ENCODE data around the gene ATAD1.
"Not testable (repeated sequence)": the region's sequence is repeated elsewhere in the genome, so short reads cannot be mapped to it uniquely, and the experiment has no call there.

ATAD1 gene

DNA sequence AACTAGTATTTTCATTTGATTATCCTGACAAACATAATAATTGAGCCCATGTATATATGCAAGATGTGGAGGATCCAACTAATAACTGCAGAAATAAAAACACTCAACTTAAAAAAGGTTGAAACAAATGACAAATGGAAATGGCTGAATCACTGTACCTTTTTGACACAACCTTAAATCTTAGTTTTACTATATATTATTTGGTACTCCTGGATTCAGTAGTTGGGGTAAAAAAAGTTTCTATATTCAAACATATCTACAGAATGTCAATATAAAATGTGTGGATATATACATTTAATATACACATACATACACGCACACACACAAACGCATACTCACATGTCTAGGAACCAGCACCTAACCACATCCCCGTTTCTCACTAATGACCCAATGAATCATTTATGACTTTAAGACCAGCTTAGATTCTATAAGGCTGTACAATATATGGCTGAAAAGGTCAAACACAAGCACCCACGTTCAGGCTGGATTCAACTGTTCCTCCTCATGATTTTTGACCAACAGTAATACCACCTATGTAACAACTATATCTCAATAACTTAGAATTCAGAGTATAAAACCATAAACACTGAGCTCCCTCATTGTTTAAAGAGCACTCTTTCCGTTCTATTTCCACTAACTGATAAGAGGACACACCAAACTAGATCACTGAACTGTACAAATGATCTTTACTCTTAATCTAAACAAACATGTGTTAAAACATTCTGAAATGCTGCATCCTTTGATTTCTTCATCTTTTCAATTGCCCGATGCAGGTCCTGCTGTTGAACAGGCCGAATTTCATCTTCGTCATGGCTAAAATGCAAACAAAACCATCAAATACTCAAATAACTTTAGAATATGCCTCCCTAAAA is 63.8 kb downstream of the ATAD1 start:
- DNase-seq (ENCODE audit: low read depth), result no peak

DNA sequence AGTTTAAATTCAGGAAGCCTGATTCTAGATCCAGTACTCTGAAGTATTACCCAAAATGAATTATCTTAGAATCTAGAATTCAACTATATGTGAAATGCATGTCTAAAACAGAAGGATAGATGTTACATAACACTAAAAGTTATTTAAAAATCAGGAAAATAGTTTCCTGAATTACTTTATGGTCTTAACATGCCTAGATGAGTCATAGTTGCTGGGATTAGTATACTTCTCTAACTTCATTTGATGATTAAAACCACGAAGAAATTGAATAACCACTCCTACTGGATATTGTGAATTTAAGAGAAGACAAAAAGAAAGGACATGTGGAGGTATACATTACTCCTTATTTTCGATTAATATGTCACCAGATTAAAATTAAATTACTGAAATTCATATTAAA is 65.5 kb downstream of the ATAD1 start:
- no peak for DNase-seq (ENCODE audit: low read depth)

DNA sequence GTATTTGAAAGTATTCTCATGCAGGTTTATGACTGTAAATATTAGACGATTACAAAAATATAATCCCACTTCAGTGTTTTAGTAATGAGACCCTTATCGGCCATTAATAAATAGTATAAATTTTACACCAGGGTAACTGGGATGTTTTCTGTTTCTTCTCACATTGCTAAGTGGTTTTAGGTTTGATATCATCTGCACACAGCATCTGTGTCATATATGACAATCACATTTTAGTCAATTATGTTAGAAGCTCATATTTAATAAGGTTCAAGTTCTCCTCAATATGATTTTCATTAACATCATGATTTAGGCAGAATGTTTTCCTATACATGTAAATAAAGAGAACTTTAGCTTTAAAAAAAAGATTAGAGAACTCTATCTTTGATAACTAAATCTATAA is 66.8 kb downstream of the ATAD1 start:
- DNase-seq (ENCODE audit: low read depth), result no peak

DNA sequence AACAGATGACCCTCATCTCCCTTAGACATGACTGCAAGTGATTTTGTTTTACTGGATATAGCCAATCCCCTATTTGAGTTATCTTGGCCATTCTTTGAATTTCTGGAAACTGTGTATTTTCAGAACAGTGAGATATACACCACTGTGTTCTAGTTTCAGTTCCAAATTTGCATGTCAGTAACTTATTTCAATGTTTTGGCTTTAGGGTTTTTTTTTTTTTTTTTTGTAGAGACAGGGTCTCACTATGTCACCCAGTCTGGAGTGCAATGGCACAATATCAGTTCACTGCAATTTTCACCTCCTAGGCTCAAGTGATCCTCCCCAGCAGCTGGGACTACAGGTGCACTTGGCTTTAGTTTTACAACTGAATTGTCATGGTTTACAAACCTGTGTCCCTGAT is 67.2 kb downstream of the ATAD1 start:
- no peak for DNase-seq (ENCODE audit: low read depth)

DNA sequence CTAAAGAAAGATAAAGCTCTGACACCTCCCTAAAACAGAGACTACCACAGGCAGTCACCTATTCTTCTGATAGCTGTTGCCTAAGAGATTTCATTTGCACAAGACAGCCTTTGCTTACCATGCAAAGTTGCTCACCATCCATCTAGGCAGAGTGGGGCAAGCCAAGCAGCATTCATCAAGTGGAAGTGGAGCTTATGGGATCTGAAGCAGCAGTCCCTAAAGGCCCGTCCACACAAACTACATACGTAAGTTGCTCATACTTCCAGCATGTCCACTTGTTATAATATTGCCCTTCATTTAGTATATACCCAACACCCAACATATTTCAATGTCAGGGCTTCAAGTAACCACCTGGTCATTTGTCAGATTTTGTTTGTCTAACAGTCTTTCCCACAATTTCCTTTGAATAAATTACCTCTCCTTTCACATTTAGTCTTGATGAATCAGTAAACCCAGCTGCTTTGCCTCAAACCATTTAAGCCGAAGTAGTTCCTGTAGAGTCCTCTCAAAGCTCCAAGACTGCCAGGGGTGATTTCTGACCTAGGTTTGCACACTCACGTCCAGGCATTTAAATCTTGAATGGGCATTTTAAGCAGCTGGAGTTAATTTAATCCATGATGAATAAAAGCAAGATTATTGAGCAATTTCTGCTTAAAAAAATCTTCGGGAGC is 67.9 kb downstream of the ATAD1 start:
- no peak for DNase-seq (ENCODE audit: low read depth)

DNA sequence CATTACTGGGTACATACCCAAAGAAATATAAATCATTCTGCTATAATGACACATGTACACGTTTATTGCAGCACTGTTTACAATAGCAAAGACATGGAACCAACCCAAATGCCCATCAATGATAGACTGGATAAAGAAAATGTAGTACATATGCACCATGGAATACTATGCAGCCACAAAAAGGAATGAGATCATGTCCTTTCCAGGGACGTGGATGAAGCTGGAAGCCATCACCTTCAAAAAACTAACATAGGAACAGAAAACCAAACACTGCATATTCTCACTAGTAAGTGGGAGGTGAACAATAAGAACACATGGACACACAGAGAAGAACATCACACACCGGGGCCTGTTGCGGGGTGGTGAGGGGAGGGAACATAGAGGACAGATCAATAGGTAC is 69.8 kb downstream of the ATAD1 start:
- DNase-seq (ENCODE audit: low read depth), result not testable (repeated sequence)

DNA sequence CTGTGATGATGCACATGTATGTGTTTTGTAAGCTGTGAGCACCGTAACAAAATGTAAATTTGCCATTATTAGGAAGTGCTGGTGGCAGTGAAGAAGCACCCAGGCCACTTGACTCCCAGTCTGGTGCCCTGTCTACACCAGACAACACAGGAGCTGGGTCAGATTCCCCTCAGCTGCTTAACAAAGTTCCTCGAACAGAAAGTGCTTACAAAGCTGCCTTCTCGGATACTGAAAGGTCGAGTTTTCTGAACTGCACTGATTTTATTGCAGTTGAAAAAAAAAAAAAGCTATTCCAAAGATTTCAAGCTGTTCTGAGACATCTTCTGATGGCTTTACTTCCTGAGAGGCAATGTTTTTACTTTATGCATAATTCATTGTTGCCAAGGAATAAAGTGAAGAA is 71.1 kb downstream of the ATAD1 start:
- DNase-seq (ENCODE audit: low read depth), result no peak

DNA sequence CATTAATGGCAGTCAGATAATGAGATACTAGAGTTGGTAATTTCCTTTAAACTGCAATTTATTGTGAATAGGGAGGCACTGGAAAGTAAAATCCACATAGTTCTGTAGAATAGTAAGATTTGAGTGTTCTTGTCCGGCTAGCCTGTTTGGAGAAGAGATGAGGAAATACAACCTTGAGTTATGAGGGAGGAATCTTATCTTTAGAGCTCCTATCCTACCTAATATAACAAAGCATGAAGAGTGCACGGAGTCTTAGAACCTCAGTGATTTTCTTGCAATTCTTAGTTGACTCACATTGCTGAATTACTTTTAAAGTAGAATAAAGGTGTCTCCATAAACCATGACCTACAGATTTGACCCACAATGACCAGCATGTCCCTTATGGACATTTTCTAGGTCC is 73.4 kb downstream of the ATAD1 start:
- DNase-seq (ENCODE audit: low read depth), result no peak

DNA sequence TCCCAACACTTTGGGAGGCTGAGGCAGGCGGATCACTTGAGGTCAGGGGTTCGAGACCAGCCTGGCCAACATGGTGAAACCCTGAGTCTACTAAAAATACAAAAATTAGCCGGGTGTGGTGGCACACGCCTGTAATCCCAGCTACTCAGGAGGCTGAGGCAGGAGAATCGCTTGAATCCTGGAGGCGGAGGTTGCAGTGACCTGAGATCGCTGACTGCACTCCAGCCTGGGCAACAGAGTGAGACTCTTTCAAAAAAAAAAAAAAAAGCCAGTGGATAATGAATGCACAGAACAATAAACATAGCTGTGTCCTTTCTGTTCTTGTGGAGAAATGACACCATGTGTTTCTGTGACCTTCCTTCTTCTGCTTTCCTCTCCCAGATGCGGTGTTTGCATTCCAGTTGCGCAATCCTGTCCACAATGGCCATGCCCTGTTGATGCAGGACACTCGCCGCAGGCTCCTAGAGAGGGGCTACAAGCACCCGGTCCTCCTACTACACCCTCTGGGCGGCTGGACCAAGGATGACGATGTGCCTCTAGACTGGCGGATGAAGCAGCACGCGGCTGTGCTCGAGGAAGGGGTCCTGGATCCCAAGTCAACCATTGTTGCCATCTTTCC is 74.9 kb downstream of the ATAD1 start:
- DNase-seq (ENCODE audit: low read depth), result not testable (repeated sequence)

DNA sequence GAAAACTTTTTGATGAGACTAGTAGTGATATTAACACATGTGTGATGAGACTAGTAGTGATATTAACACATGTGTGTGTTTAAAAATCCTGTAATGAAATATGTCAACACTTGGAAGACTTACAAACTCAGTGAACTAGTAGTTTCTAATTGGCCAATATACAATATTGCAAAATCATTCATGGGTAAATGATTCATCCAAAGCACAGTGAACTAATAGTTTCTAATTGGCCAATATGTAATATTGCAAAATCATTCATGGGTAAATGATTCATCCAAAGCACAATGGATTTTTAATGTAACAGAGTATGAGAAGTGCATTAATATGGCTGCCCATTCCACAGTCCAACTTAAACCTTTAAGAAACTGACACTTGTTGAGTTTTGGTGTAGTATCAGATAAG is 77.8 kb downstream of the ATAD1 start:
- DNase-seq (ENCODE audit: low read depth), result no peak

DNA sequence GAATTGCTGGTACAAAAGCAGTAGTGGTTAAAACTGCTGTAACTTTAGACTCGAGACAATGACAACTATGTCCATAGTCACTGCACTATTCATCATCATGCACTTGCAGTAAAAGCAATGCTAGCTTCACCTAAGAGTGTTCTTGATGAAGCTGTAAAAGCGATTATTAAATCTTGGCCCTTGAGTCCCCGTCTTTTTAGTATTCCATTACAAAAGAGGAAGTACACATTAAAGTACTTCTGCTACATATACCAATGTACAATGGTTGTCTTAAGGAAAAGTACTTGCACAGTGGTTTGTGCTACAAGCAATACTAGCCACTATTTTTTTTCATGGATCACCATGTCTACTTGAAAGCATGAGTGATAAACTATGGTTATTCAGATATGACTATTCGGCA is 78.3 kb downstream of the ATAD1 start:
- no peak for DNase-seq (ENCODE audit: low read depth)

DNA sequence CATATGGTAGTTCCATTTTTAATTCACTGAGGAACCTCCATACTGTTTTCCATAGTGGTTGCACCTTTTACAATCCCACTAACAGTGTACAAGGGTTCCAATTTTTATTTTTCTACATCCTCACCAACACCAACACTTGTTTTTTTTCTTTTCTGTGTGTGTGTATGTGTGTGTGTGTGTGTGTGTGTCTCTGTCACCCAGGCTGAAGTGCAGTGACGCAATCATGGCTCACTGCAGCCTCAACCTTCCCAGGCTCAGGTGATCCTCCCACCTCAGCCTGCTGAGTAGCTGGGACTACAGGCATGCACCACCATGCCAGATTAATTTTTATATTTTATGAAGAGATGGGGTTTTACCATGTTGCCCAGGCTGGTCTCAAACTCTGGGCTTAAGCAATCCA is 79.8 kb downstream of the ATAD1 start:
- not testable (repeated sequence) for DNase-seq (ENCODE audit: low read depth)

DNA sequence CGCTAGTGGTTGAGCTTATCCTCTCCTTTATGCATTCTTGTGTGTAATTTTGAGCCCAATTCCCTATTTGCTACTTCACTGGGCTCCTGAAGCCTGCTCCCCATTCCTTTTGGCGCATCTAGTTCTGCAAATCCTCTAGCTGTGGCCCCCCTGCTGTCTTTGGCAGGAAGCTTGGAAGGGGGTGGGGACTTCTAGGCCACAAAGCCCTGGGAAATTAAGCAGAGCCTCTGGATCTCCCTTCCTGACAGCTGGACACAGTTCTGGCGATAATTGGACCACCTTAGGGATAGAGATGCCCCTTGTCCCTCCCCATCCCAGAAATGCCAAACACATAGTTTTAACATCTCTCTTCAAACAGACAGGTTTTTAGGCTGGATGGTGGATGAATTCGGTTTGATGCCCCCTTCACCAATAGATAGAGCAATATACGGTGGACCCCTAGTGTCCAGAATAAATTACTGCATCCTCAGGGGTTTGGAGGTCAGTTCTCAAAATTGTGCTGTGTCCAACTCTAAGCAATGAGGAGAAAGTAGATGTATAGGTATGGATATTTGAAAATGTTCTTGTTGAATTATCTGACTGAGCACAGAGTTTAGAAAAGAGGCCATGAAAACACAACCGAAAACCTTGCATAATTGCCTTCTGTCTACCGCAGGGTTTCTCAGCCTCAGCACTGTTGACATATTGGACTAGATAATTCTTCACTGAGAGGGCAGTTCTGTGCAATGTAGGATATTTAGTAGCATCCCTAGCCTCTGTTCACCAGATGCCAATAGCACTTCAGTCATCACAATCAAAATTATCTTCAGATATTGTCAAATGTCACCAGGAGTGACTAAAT is 82.8 kb downstream of the ATAD1 start:
- DNase-seq (ENCODE audit: low read depth), result no peak

DNA sequence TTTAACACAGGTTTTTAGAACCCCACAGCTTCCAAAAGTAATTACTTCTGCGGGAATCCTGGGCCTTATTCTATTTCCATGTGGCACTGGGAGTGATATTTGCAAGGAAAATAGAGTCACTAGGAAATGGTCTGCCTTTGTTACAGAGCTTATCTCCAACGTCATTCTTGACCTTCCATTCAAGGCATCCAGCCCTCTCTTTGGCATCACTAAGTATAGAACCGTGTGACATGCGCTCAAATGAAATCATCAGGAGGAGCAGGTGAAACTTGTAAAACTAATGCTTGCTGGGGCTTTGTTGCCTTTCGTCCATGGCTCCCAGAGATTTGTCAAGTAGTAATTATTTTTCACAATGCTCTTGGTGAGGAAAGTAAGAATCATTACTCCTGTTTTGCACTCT is 84.9 kb downstream of the ATAD1 start:
- no peak for DNase-seq (ENCODE audit: low read depth)

DNA sequence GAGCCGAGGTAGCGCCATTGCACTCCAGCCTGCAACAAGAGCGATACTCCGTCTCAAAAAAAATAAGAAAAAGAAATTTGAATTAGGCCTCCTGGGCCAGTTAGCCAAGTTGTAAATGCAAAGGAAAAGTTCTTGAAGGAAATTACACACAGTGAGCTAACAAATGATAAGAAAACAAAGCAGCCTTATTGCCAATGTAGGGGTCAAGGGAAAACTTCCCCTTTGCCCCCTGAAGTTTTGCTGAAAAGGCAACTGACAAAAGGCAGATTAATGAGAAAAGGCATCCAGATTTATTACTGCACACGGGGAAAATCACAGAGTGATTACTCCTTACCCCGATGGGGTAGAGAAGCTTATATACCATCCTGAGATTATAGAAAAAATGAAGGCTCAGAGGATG is 88.1 kb downstream of the ATAD1 start:
- DNase-seq (ENCODE audit: low read depth), result no peak

DNA sequence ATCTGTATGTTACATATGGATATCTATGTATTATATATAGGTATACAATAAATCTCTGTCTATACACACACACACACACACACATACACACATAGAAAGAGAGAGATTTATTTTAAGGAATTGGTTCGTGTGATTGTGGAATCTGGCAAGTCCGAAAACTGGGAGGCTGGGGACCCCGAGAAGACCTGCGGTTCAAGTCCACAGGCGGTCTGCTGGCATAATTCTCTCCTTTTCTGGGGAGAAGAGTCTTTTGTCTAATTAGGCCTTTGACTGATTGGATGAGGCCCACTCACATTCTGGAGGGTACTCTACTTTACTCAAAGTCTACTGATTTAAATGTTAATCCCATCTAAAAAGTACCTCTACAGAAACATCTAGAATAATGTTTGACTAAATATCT is 93.2 kb downstream of the ATAD1 start:
- no peak for DNase-seq (ENCODE audit: low read depth)

DNA sequence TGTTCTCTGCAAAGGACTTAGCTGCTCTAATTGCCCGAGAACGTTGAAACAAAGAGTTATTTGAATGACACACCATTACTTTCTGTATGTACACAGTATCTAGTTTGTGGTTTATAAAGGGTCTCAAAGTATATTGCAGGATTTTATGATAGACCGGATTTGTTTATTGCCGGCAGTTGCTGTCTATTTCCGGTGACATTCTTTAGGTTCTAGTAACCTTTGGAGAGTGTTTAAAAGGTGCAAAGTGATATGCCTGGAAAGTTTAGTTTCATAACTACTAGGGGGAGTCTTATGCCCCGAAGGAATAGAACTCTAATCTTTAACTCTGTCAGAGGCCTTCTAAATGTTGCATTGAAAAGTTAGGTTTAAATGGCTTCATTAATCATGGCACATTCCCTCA is 94.5 kb downstream of the ATAD1 start:
- DNase-seq (ENCODE audit: low read depth), result no peak

DNA sequence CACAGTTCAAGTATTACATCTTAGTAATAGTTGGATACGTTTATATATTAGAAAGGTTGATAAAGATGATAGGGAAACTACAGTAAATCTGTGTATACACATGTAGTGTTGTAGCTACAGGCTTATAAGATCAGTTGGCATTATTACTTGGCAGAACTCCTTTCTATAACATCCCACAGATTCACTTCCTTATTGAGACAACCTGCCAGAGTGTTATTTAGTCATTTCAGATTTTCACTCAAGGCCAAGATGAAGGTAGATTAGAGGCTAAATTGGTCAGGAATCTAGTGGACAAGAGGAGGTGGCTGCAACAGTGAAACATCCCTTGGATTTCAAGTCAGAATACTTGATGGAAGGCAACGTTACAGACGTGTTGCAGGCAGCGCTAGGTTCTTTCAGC is 95.3 kb downstream of the ATAD1 start:
- DNase-seq (ENCODE audit: low read depth), result no peak

DNA sequence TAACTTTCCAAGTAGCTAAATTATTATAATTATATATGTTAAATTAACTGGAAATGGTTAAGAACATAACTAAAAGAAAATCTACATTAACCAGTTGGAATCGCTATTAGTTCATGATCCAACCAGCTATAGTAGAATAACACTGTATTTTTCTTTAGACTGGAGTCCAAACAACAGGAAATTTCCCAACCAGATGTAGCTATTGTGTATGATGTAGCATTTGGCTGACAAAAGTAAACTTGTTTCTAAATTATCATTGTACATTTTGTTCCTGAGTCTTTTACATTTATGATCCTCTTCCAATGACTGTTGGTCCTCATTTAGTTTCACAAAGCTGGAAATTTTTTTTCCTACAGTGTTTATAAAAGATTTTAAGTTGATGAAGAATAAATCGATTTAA is 96.2 kb downstream of the ATAD1 start:
- no peak for DNase-seq (ENCODE audit: low read depth)

DNA sequence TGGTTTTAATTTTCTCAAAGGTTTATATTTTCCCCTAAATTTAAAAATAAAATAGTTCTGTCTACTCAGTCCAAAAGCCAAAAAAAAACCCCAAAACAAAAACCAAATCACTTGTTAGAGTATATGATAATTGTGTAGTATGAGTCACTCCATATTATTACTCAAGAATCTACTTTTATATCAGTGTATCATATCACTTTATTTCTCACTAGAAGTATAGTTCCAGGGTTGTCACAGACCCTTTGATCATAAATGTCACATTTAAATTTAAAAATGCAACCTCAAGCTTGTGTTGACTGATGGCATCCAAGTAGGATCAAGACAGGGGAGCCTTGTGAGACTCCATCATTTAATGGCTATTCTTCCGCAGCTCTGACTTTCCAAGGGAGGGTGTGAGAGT is 97.4 kb downstream of the ATAD1 start:
- DNase-seq (ENCODE audit: low read depth), result no peak

DNA sequence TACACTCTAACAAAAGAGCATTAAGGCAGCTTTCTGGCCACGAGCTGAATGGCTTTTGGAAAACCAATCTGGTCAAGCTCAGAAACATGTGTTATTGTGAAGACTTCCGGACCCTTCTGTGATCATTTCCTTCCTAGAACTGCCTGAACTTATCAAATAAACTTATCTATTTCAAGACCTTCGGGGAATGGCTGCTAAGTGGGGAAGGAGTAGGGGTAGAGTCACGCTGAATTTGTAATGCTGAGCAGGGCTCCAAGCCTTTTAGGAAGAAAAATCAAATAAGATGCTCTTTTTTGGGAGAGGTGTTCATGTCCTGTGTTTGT is 101.7 kb downstream of the ATAD1 start:
- no peak for DNase-seq (ENCODE audit: low read depth)

DNA sequence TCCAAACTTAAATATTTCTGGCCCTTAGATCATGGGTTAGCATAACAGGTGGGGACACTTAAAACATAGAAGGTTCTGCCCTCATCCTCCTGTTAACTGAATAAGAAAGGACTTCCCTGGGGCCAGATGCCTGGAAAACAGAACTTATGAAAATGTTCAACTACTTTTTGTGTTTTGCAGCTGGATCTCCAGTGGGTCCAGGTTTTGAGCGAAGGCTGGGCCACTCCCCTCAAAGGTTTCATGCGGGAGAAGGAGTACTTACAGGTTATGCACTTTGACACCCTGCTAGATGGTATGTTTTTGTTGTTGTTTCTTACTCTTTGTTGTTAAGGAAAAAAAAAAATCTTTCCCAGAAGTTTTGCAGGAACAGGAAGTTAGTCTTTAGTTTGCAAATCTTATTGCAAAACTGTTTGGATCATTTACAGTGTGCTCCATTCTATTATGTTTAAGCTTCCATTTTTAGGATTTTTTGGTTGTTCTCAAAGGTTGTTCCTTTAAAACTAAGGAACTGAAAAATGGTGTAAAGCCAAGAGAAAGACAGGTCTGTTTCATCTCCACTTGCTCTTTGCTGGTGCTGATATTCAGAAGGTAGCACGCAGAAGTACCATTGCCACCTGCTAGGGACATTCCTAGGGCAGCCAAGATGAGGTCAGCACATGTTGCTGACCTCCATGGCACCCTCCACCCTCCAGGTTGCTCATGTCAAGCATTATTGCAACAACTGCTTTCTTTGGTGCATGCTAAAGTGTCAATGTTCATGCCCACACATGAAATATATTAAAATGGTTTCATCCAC is 102.3 kb downstream of the ATAD1 start:
- no peak for DNase-seq (ENCODE audit: low read depth)
